ENCODE data around the gene BCL2A1. TPM values are rescaled to one million over a fixed set of nuclear protein-coding genes. Genes with fewer than 3 reads are reported as not detected.

BCL2A1 gene
- polyA plus RNA-seq, 1 experiment = 2.9 TPM

DNA sequence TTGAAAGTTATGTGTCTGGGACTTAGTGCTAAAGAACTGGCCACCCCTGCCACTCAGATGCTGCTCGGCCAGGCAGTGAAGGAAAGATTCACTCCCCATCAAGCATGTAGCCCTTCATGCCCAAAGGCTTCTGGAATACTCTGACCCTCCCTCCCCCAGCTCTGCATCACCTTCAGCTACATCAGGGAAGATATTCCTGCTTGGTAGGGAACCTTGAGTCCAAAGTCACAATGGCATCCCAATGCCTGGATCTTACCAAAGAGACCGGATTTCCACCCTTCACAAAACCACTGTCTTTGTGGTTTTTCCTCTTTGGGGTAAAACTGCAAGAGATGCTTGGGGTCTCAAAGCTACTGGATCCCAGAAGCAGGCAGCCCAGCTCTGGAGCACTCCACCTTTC, 18.2 kb upstream of the BCL2A1 start:
- Histone ChIP-seq H3K27ac (ENCODE audit: low read depth, low read length) (no peak overlapping the region), H3K27me3 (ENCODE audit: control insufficient read depth, insufficient read depth, low read length) (no peaks in the 10 kb centered on the region), H3K9me3 (ENCODE audit: control insufficient read depth, insufficient read depth, low read length) (no peaks in the 10 kb centered on the region), H3K4me3 (ENCODE audit: low read depth, low read length) (no peak overlapping the region)
- POLR2A ChIA-PET = interaction anchor here (1.1 kb wide), 1 partner anchor 66 kb away, joined by 3 read pairs; no protein-coding TSS in a partner anchor
- CTCF ChIA-PET = interaction anchor here (1.5 kb wide), 1 partner anchor 608 kb away, joined by 4 read pairs; no protein-coding TSS in a partner anchor
- no peak for DNase-seq (ENCODE audit: low read depth, low spot score)
- TF ChIP-seq, protein P1, sequence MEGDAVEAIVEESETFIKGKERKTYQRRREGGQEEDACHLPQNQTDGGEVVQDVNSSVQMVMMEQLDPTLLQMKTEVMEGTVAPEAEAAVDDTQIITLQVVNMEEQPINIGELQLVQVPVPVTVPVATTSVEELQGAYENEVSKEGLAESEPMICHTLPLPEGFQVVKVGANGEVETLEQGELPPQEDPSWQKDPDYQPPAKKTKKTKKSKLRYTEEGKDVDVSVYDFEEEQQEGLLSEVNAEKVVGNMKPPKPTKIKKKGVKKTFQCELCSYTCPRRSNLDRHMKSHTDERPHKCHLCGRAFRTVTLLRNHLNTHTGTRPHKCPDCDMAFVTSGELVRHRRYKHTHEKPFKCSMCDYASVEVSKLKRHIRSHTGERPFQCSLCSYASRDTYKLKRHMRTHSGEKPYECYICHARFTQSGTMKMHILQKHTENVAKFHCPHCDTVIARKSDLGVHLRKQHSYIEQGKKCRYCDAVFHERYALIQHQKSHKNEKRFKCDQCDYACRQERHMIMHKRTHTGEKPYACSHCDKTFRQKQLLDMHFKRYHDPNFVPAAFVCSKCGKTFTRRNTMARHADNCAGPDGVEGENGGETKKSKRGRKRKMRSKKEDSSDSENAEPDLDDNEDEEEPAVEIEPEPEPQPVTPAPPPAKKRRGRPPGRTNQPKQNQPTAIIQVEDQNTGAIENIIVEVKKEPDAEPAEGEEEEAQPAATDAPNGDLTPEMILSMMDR (IDR thresholded peaks at IDR 0.05; ENCODE audit: low read depth, low read length) = no peak

DNA sequence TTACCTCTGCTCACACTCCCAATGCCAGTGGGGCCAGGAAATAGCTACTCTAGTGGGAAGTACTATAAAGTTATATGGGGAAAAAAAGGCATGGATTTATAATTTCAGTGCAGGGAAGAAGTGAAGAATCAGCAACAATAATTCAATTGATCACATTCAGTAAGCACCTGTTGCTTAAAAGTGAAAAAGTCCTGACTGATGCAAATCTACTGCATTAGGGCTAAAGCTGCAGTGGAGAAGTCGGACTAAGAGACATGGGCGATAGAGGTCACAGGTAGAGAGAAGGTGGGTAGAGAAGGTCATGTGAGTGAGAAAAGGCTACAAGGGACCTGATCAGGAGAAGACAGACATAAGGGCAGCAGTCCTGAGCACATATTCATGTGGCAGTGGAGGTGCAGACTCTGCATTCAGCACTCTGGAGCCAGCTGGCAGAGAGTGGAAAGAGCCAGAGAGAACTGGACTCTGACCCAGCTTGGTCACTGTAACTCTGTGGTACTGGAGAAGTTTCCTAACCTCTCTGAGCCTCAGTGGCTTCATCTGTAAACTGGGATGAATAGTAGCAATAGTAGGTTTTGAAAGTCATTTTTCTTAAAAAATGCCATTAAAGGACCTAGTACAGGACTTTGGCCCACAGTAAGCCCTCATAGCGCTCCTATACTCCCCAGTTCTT, 17.6 kb upstream of the BCL2A1 start:
- DNase-seq (ENCODE audit: low read depth, low spot score) = no peak
- ChIA-PET POLR2A (interaction anchor here (1.1 kb wide), 1 partner anchor 66 kb away, joined by 3 read pairs; no protein-coding TSS in a partner anchor), CTCF (interaction anchor here (1.1 kb wide), 1 partner anchor 135 kb away, joined by 4 read pairs; no protein-coding TSS in a partner anchor)
- TF ChIP-seq, protein P1 (IDR thresholded peaks at IDR 0.05; ENCODE audit: low read depth, low read length) = no peak
- no peaks in the 10 kb centered on the region for H3K9me3 ChIP-seq (ENCODE audit: control insufficient read depth, insufficient read depth, low read length)
- H3K4me3 ChIP-seq (ENCODE audit: low read depth, low read length) = no peak overlapping the region
- H3K27ac ChIP-seq (ENCODE audit: low read depth, low read length) = no peak overlapping the region
- no peaks in the 10 kb centered on the region for H3K27me3 ChIP-seq (ENCODE audit: control insufficient read depth, insufficient read depth, low read length)

DNA sequence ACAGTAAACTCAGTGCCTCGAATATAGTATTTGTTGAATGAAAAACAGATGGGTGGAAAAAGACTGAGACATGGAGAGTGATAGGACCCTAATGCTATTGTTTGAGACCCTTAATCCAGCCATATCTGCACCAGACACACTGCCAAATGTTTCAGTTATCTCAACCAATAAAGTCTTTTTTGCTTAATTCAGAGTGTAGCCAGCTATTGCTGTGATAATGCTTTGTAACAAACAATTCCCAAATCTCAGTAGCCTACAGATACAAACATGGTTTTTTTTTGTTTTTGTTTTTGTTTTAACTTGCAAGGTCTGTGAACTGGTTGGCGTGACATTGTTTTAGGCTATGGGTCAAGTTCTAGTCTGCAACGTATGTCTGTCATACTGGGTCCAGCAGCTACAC, 17.0 kb upstream of the BCL2A1 start:
- no peaks in the 10 kb centered on the region for H3K9me3 ChIP-seq (ENCODE audit: control insufficient read depth, insufficient read depth, low read length)
- H3K27me3 ChIP-seq (ENCODE audit: control insufficient read depth, insufficient read depth, low read length) = no peaks in the 10 kb centered on the region
- ChIA-PET POLR2A (no interaction called here), CTCF (interaction anchor here (1.1 kb wide), 1 partner anchor 134 kb away, joined by 4 read pairs; no protein-coding TSS in a partner anchor)
- DNase-seq (ENCODE audit: low read depth, low spot score) = no peak
- H3K27ac ChIP-seq (ENCODE audit: low read depth, low read length) = no peak overlapping the region
- H3K4me3 ChIP-seq (ENCODE audit: low read depth, low read length) = no peak overlapping the region
- TF ChIP-seq, protein P1 (IDR thresholded peaks at IDR 0.05; ENCODE audit: low read depth, low read length) = no peak

DNA sequence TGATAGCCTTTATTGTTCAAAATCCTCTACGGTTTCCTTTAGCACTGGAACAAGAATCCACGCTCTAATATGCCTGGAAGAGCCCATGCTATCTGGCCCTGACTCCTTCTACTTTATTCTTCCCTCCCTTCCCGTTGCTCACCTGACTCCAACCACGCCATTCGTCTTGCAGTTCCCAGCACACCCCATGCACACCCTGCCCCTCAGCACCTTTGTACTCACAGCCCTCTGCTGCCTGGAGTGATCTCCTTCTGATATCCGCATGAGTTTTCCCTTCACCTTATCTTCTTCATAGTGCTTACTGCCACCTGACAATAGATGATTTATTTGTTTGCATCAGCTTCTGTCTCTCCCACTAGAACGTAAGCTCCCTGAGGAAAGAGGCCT, 16.6 kb upstream of the BCL2A1 start:
- TF ChIP-seq, protein P1 (IDR thresholded peaks at IDR 0.05; ENCODE audit: low read depth, low read length) = no peak
- DNase-seq (ENCODE audit: low read depth, low spot score) = no peak
- Histone ChIP-seq H3K4me3 (ENCODE audit: low read depth, low read length) (no peak overlapping the region), H3K27ac (ENCODE audit: low read depth, low read length) (no peak overlapping the region), H3K27me3 (ENCODE audit: control insufficient read depth, insufficient read depth, low read length) (no peaks in the 10 kb centered on the region), H3K9me3 (ENCODE audit: control insufficient read depth, insufficient read depth, low read length) (no peaks in the 10 kb centered on the region)
- CTCF ChIA-PET = interaction anchor here (1.1 kb wide), 1 partner anchor 134 kb away, joined by 4 read pairs; no protein-coding TSS in a partner anchor
- POLR2A ChIA-PET = no interaction called here

DNA sequence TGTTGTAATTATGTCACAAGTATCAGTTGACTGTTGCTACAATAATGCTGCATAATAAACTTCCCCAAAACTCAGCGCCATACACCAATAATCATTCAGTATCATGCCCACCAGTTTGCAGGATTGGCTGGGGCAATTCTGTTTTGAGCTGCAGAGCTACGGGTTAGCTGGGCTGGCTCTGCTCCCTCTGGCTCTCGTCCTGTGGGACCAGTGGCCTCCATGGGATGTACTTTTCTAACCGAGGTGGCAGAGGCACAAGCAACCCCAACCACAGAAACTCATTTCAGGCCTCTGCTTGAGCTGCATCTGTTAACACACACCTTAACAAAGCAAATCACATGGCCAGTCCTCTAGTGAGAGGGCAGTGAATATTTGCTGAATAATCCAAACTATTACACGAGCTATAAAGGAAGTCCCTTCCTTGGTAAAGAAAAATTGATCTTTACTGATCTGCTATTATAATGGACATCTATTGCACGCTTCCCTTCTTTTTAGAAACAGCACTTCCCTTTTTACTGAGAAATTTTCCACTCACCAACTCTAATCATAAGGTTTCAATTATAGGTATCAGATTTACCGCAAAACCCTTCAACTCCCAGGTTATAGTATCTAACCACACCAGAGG, 10.9 kb upstream of the BCL2A1 start:
- no peaks in the 10 kb centered on the region for H3K9me3 ChIP-seq (ENCODE audit: control insufficient read depth, insufficient read depth, low read length)
- no peak overlapping the region for H3K4me3 ChIP-seq (ENCODE audit: low read depth, low read length)
- H3K27me3 ChIP-seq (ENCODE audit: control insufficient read depth, insufficient read depth, low read length) = no peaks in the 10 kb centered on the region
- H3K27ac ChIP-seq (ENCODE audit: low read depth, low read length) = no peak overlapping the region
- no peak for DNase-seq (ENCODE audit: low read depth, low spot score)
- CTCF ChIA-PET = interaction anchor here (0.6 to 0.8 kb wide), 2 partner anchors 11 to 55 kb away, joined by 3 to 6 read pairs; no protein-coding TSS in a partner anchor
- POLR2A ChIA-PET = no interaction called here
- TF ChIP-seq, protein P1 (IDR thresholded peaks at IDR 0.05; ENCODE audit: low read depth, low read length) = no peak

Data from AG04450 (cell line).